Mesothelial cell of epicardium (in vitro differentiated cells): ENCODE data around the gene SIGLEC14. TPM values are rescaled to one million over a fixed set of nuclear protein-coding genes. Genes with fewer than 3 reads are reported as not detected.

ENCODE experiments used
- DNase-seq, 2 experiments: peaks; one replicate each; pipeline ENCODE4 v3.0.0; 2021; ENCODE audit warnings: low spot score in 2 of 2; ENCODE audit not compliant: unreplicated experiment in 2 of 2
- H3K27ac Mint-ChIP-seq: 2 replicates; pipeline ENCODE4 v1.8.0; 2021; ENCODE audit warnings: mixed read lengths
- H3K27me3 Mint-ChIP-seq: 2 replicates; pipeline ENCODE4 v1.8.0; 2021; ENCODE audit warnings: low read depth, mixed read lengths
- H3K36me3 Mint-ChIP-seq: 2 replicates; pipeline ENCODE4 v1.8.0; 2021; ENCODE audit warnings: mixed read lengths
- H3K4me1 Mint-ChIP-seq: 2 replicates; pipeline ENCODE4 v1.8.0; 2021; ENCODE audit warnings: mixed read lengths
- H3K4me3 Mint-ChIP-seq: 2 replicates; pipeline ENCODE4 v1.8.0; 2021; ENCODE audit warnings: mild to moderate bottlenecking, moderate library complexity, mixed read lengths
- H3K9me3 Mint-ChIP-seq: 2 replicates; pipeline ENCODE4 v1.8.0; 2021; ENCODE audit warnings: mixed read lengths
- microRNA-seq: library from miRNA; unstranded; fragments of <30 nt; microRNA quantifications from one replicate; pipeline ENCODE4 v1.2.0, GENCODE V29; 2021; ENCODE audit warnings: inconsistent platforms, mixed read lengths
- total RNA-seq: library from RNA; stranded (reverse); gene quantifications from 3 replicates; pipeline ENCODE4 v1.2.1, GENCODE V29; 2021
- TF ChIP-seq, protein P1 (sequence below): fragments of 200-600 bp; sonication (generic); IDR thresholded peaks from one replicate; pipeline ENCODE4 v1.5.0; 2021; ENCODE audit warnings: antibody characterized with exemption; ENCODE audit not compliant: unreplicated experiment

The SIGLEC14 gene
- total RNA-seq, 1 donor from 2014 or later: not detected

GRCh38 chr19:51595190-51596175, 51.1 kb downstream of the SIGLEC14 start:
- Mint-ChIP-seq H3K9me3 (peaks cover 15% of the 10 kb centered on the region), H3K27me3 (peaks cover 10% of the 10 kb centered on the region), H3K4me1 (peaks cover 20% of the 10 kb centered on the region), H3K4me3 (peak overlapping the region; percentile 82), H3K27ac (no peak overlapping the region), H3K36me3 (peaks cover 6% of the 10 kb centered on the region)
- no peak for DNase-seq
- TF ChIP-seq, protein P1, sequence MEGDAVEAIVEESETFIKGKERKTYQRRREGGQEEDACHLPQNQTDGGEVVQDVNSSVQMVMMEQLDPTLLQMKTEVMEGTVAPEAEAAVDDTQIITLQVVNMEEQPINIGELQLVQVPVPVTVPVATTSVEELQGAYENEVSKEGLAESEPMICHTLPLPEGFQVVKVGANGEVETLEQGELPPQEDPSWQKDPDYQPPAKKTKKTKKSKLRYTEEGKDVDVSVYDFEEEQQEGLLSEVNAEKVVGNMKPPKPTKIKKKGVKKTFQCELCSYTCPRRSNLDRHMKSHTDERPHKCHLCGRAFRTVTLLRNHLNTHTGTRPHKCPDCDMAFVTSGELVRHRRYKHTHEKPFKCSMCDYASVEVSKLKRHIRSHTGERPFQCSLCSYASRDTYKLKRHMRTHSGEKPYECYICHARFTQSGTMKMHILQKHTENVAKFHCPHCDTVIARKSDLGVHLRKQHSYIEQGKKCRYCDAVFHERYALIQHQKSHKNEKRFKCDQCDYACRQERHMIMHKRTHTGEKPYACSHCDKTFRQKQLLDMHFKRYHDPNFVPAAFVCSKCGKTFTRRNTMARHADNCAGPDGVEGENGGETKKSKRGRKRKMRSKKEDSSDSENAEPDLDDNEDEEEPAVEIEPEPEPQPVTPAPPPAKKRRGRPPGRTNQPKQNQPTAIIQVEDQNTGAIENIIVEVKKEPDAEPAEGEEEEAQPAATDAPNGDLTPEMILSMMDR: no peak

GRCh38 chr19:51594774-51595109, 51.9 kb downstream of the SIGLEC14 start:
- Mint-ChIP-seq H3K27me3 (peaks cover 3% of the 10 kb centered on the region), H3K9me3 (peaks cover 10% of the 10 kb centered on the region), H3K27ac (peak overlapping the region; percentile 76), H3K36me3 (peaks cover 1% of the 10 kb centered on the region), H3K4me1 (peaks cover 20% of the 10 kb centered on the region), H3K4me3 (peak overlapping the region; percentile 82)
- no peak for DNase-seq
- TF ChIP-seq, protein P1: no peak

DNA sequence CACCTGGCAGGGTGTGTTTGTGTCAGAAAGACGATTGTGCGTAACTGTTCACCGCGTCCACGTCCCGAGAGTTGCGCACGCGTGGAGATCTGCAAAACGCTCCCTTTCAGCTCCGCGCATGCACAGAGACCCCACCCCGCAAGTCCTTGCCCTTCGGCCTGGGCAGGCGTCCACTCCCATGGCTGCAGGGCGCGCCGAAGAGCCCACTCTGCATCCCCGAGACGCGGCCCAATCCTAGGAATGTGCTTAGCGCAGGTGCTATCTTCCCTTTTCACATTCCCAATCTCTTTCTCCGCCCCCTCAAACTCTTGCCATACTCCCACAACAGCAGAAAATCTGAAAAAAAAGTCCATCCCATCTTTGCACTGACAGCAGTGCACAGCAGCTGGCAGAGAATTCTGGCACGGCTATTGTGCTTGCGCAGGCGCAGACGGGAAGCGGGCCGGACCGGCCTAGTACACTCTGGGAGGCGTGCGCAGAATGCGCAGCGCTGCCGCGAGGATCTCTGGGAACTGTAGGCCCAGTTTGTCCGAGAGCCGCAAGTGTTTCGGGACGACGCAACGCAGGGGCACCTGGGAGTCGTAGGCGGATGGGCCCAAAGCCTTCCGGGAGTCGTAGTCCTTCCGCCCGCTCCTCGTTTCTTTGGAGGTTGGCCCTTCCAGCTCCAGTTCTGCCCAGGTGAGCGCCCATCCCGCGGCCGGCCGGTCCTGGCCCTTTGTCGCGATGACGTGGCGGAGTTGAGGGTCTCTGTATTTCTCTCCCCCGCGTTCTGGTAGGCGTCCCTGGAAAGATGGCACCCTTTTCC, 52.5 kb downstream of the SIGLEC14 start:
- peaks cover 20% of the 10 kb centered on the region for H3K4me1 Mint-ChIP-seq

GRCh38 chr19:51593138-51593890, 53.3 kb downstream of the SIGLEC14 start:
- no peak for DNase-seq
- peaks cover 9% of the 10 kb centered on the region for H3K36me3 Mint-ChIP-seq
- peaks cover 18% of the 10 kb centered on the region for H3K9me3 Mint-ChIP-seq
- peaks cover 20% of the 10 kb centered on the region for H3K4me1 Mint-ChIP-seq
- H3K27me3 Mint-ChIP-seq: no peaks in the 10 kb centered on the region
- peak overlapping the region; percentile 82 for H3K4me3 Mint-ChIP-seq
- TF ChIP-seq, protein P1: no peak
- peak overlapping the region; percentile 76 for H3K27ac Mint-ChIP-seq

More for the DNA sequence above, 52.5 kb downstream of the SIGLEC14 start:
- Mint-ChIP-seq H3K27me3 (no peaks in the 10 kb centered on the region), H3K4me3 (peak overlapping the region; percentile 82), H3K36me3 (peaks cover 6% of the 10 kb centered on the region), H3K9me3 (peaks cover 14% of the 10 kb centered on the region), H3K27ac (peak overlapping the region; percentile 76)
- DNase-seq: peak; percentile 95 to 99
- TF ChIP-seq, protein P1: no peak

Small RNA genes within 50 kb of the gene (microRNA-seq; reads per million reads assigned to microRNA genes)
- 22,126 reads per million, percentile 98 among the genes with 10 or more reads in this experiment for gene MIR125A
- 120,072 reads per million, percentile 100 among the genes with 10 or more reads in this experiment for gene MIR99B
- 15,133 reads per million, percentile 97 among the genes with 10 or more reads in this experiment for gene MIRLET7E

Other genes starting within 250 kb of the SIGLEC14 start
- gene SIGLEC10, start 229.2 kb downstream of the SIGLEC14 start, total RNA-seq: not detected in 3 replicates
- not detected in 3 replicates for gene SIGLEC8, start 188.4 kb downstream of the SIGLEC14 start, total RNA-seq
- not detected in 3 replicates for gene CEACAM18, start 168.3 kb downstream of the SIGLEC14 start, total RNA-seq
- not detected in 3 replicates for gene SIGLEC12, start 145.0 kb downstream of the SIGLEC14 start, total RNA-seq
- not detected in 3 replicates for gene SIGLEC6, start 115.2 kb downstream of the SIGLEC14 start, total RNA-seq
- 12.2 to 15.2 TPM (median 13.5 TPM) in 3 replicates for gene ZNF175, start 75.5 kb downstream of the SIGLEC14 start, total RNA-seq
- gene SIGLEC5, start 16.4 kb downstream of the SIGLEC14 start, total RNA-seq: not detected in 3 replicates
- 83.1 to 88.1 TPM (median 87.6 TPM) in 3 replicates for gene SPACA6, start 46.5 kb upstream of the SIGLEC14 start, total RNA-seq
- gene HAS1, start 77.2 kb upstream of the SIGLEC14 start, total RNA-seq: 0.32 to 0.58 TPM (median 0.44 TPM) in 3 replicates
- not detected in 3 replicates for gene FPR1, start 105.1 kb upstream of the SIGLEC14 start, total RNA-seq
- not detected in 3 replicates for gene FPR2, start 114.4 kb upstream of the SIGLEC14 start, total RNA-seq
- not detected in 3 replicates for gene FPR3, start 148.3 kb upstream of the SIGLEC14 start, total RNA-seq
- gene ZNF577, start 241.1 kb upstream of the SIGLEC14 start, total RNA-seq: 23.0 to 27.4 TPM (median 23.1 TPM) in 3 replicates